H1 (cell line): ENCODE measurements around the gene PPIG. TPM values are rescaled to one million over a fixed set of nuclear protein-coding genes. Genes with fewer than 3 reads are reported as not detected.

Experiments used
- ATF2 ChIP-seq: IDR thresholded peaks from 2 replicates; pipeline ENCODE4 v1.6.1; 2012; ENCODE audit warnings: low read length, inconsistent platforms
- BCL11A ChIP-seq, 2 experiments: IDR thresholded peaks; one replicate each; pipeline ENCODE4 v1.6.1; 2011; ENCODE audit warnings: low read depth in 2 of 2, low read length in 2 of 2, mild to moderate bottlenecking in 2 of 2
- GTF2F1 ChIP-seq: IDR thresholded peaks from 2 replicates; pipeline ENCODE4 v1.6.1; 2012; ENCODE audit warnings: low read depth, low read length, improper control_type of control experiment, borderline replicate concordance
- JUND ChIP-seq: IDR thresholded peaks from 2 replicates; pipeline ENCODE4 v1.6.1; 2011; ENCODE audit warnings: mild to moderate bottlenecking, improper control_type of control experiment, low read length
- MAFK ChIP-seq: IDR thresholded peaks from 2 replicates; pipeline ENCODE4 v1.6.1; 2012; ENCODE audit warnings: low read depth, mild to moderate bottlenecking, improper control_type of control experiment, low read length
- NRF1 ChIP-seq: IDR thresholded peaks from 2 replicates; pipeline ENCODE4 v1.6.1; 2011; ENCODE audit warnings: mild to moderate bottlenecking, low read depth, low read length, improper control_type of control experiment
- RAD21 ChIP-seq, 2 experiments: IDR thresholded peaks in 1 of 2; conservative IDR thresholded peaks in 1 of 2; 2 replicates each; pipeline ENCODE4 v1.6.1; 2011; ENCODE audit warnings: low read depth in 2 of 2, low read length in 2 of 2, improper control_type of control experiment in 1 of 2, inconsistent platforms in 1 of 2, mild to moderate bottlenecking in 1 of 2, moderate library complexity in 1 of 2
- RFX5 ChIP-seq: IDR thresholded peaks from 2 replicates; pipeline ENCODE4 v1.6.1; 2011; ENCODE audit warnings: low read depth, low read length, improper control_type of control experiment, borderline replicate concordance
- SP4 ChIP-seq: IDR thresholded peaks from 2 replicates; pipeline ENCODE4 v1.6.1; 2012; ENCODE audit warnings: low read length, inconsistent platforms
- YY1 ChIP-seq: IDR thresholded peaks from 2 replicates; pipeline ENCODE4 v1.6.1; 2011; ENCODE audit warnings: low read depth, mild to moderate bottlenecking, low read length
- polyA plus RNA-seq, 7 experiments: library from polyadenylated mRNA; depleted of rRNA in 3 of 7; stranded (reverse) in 5 of 7; unstranded in 2 of 7; fragments of >200 nt in 5 of 7; fragments of 200-250 nt in 2 of 7; gene quantifications; 1 replicate in 5 of 7; 2 replicates in 1 of 7; 4 replicates in 1 of 7; pipeline versions ENCODE4 v1.2.1 to v1.2.3, GENCODE V29; 2011 to 2013; ENCODE audit warnings: missing spikeins in 2 of 7, mixed read lengths in 2 of 7
- total RNA-seq: library from RNA; stranded (reverse); fragmentation: NEBNext Ultra II Directional; extraction: Animal tissue kit (Norgen Biotek cat#: 25700); gene quantifications from 2 replicates; pipeline ENCODE4 v1.2.1, GENCODE V29; 2021
- TF ChIP-seq, protein P1 (sequence below): fragments of 300-600 bp; sonication (generic); IDR thresholded peaks from 2 replicates; pipeline ENCODE4 v1.7.1; 2012; ENCODE audit warnings: low read length, moderate library complexity, mild to moderate bottlenecking, inconsistent platforms; ENCODE audit not compliant: insufficient replicate concordance

Gene PPIG
- total and polyA plus RNA-seq, 2 of the 8 experiments (the other 6 are each of a cell fraction or from before 2014, with no cell fraction given): 14.7 to 71.0 TPM

GRCh38 chr2:169573974-169574299, 10.2 kb upstream of the PPIG start (continued):
- TF ChIP-seq, protein P1, sequence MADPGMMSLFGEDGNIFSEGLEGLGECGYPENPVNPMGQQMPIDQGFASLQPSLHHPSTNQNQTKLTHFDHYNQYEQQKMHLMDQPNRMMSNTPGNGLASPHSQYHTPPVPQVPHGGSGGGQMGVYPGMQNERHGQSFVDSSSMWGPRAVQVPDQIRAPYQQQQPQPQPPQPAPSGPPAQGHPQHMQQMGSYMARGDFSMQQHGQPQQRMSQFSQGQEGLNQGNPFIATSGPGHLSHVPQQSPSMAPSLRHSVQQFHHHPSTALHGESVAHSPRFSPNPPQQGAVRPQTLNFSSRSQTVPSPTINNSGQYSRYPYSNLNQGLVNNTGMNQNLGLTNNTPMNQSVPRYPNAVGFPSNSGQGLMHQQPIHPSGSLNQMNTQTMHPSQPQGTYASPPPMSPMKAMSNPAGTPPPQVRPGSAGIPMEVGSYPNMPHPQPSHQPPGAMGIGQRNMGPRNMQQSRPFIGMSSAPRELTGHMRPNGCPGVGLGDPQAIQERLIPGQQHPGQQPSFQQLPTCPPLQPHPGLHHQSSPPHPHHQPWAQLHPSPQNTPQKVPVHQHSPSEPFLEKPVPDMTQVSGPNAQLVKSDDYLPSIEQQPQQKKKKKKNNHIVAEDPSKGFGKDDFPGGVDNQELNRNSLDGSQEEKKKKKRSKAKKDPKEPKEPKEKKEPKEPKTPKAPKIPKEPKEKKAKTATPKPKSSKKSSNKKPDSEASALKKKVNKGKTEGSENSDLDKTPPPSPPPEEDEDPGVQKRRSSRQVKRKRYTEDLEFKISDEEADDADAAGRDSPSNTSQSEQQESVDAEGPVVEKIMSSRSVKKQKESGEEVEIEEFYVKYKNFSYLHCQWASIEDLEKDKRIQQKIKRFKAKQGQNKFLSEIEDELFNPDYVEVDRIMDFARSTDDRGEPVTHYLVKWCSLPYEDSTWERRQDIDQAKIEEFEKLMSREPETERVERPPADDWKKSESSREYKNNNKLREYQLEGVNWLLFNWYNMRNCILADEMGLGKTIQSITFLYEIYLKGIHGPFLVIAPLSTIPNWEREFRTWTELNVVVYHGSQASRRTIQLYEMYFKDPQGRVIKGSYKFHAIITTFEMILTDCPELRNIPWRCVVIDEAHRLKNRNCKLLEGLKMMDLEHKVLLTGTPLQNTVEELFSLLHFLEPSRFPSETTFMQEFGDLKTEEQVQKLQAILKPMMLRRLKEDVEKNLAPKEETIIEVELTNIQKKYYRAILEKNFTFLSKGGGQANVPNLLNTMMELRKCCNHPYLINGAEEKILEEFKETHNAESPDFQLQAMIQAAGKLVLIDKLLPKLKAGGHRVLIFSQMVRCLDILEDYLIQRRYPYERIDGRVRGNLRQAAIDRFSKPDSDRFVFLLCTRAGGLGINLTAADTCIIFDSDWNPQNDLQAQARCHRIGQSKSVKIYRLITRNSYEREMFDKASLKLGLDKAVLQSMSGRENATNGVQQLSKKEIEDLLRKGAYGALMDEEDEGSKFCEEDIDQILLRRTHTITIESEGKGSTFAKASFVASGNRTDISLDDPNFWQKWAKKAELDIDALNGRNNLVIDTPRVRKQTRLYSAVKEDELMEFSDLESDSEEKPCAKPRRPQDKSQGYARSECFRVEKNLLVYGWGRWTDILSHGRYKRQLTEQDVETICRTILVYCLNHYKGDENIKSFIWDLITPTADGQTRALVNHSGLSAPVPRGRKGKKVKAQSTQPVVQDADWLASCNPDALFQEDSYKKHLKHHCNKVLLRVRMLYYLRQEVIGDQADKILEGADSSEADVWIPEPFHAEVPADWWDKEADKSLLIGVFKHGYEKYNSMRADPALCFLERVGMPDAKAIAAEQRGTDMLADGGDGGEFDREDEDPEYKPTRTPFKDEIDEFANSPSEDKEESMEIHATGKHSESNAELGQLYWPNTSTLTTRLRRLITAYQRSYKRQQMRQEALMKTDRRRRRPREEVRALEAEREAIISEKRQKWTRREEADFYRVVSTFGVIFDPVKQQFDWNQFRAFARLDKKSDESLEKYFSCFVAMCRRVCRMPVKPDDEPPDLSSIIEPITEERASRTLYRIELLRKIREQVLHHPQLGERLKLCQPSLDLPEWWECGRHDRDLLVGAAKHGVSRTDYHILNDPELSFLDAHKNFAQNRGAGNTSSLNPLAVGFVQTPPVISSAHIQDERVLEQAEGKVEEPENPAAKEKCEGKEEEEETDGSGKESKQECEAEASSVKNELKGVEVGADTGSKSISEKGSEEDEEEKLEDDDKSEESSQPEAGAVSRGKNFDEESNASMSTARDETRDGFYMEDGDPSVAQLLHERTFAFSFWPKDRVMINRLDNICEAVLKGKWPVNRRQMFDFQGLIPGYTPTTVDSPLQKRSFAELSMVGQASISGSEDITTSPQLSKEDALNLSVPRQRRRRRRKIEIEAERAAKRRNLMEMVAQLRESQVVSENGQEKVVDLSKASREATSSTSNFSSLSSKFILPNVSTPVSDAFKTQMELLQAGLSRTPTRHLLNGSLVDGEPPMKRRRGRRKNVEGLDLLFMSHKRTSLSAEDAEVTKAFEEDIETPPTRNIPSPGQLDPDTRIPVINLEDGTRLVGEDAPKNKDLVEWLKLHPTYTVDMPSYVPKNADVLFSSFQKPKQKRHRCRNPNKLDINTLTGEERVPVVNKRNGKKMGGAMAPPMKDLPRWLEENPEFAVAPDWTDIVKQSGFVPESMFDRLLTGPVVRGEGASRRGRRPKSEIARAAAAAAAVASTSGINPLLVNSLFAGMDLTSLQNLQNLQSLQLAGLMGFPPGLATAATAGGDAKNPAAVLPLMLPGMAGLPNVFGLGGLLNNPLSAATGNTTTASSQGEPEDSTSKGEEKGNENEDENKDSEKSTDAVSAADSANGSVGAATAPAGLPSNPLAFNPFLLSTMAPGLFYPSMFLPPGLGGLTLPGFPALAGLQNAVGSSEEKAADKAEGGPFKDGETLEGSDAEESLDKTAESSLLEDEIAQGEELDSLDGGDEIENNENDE: no peak
- TF ChIP-seq GTF2F1: no peak
- TF ChIP-seq RAD21 (IDR thresholded peaks at IDR 0.05 in 1 of 2, conservative IDR thresholded peaks at IDR 0.05 in 1 of 2; ENCODE audit: low read depth in 2 of 2, low read length in 2 of 2): no peak
- no peak for TF ChIP-seq YY1
- TF ChIP-seq JUND: no peak
- no peak for TF ChIP-seq NRF1
- TF ChIP-seq BCL11A (IDR thresholded peaks at IDR 0.05; ENCODE audit: low read depth in 2 of 2, low read length in 2 of 2): no peak
- TF ChIP-seq ATF2: no peak
- TF ChIP-seq SP4: no peak; the same call in 1 of the 2 replicates
- no peak for TF ChIP-seq MAFK
- no peak for TF ChIP-seq RFX5
